NCI-H2081 treated with DMSO at 0.1 percent for 48 hours (cell line): ENCODE data around the gene TCF12.
"Not testable (repeated sequence)": the region's sequence is repeated elsewhere in the genome, so short reads cannot be mapped to it uniquely, and the experiment has no call there.

ENCODE experiments used
- DNase-seq: peaks from one replicate; lab custom pipeline; 2025; lab: John Stamatoyannopoulos, UW

TCF12 gene

DNA sequence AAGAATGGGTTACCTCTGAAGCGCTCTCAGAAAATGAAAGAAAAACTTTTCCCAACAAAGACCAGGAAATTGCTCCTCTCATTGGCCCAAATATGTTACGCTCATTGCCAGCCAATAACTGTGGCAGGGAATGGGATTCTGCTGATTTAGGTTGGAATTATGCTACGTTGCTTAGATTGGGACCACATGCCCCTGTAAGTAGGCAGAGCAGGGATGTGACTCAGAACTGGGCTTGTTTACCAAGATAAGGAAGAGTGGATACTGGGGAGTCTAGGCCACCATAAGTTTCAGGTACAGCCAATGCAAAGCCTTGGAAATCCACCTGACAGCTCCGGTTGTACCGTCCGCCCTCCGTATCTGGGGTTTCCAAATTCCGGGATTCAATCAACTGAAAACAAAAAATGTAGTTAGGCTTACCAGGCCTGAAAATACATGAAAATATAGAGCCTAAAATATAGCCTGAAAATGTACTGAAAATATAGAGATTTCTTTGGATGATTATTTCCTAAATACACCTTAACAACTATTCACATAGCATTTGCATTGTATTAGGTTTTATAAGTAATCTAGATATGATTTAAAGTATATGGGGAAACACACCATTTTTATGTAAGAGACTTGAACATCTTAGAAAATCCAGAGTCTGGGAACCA, 1.5 kb upstream of the TCF12 start:
- DNase-seq: no peak

DNA sequence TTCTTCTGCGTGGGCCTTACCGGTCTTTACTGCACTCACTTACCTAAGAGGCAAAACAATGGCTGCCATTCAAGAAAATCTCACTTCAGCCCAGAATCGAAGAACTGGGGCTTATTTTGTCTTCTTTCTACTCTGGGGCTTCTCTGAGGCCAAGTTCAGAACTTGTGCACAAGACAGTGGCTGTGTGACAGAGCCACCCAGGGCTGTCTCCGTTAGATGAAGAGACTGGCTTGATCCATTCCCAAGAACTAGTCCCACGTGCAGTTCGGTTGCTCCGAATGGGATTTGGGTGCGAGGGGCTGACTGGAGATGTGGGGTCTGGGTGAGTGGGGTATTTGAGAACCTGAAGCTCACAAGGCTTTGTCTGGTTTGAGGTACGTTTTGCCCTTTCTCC, 795 bp upstream of the TCF12 start:
- DNase-seq: no peak

DNA sequence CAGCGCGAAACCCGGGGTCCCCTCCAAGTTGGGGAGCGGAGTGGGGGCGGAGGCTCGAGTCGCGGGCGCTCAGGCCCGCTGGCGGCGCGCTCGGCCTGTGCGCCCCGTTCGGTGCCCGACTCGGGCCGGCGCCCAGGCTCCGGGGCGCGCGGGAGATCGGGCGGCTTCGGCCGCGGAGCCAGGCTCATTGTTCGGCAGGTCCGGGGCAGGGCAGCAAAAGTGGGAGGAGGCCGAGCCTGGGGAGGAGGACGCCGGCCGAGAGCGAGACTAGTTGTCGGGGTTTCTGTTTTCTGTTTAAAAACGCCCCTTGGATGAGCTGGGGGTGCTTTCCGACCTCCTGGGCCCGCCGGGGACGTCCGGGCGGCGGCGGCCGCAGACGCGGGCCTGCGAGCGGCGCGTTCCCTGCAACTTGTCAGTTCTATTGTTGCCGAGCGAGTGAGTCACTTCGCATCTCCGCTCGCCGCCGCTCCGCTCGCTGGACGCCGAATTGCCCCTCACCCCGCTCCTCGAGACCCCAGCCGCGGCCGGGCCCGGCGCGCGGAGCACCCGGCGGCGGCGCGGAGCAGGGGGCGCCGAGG, 676 bp downstream of the TCF12 start:
- DNase-seq: no peak

DNA sequence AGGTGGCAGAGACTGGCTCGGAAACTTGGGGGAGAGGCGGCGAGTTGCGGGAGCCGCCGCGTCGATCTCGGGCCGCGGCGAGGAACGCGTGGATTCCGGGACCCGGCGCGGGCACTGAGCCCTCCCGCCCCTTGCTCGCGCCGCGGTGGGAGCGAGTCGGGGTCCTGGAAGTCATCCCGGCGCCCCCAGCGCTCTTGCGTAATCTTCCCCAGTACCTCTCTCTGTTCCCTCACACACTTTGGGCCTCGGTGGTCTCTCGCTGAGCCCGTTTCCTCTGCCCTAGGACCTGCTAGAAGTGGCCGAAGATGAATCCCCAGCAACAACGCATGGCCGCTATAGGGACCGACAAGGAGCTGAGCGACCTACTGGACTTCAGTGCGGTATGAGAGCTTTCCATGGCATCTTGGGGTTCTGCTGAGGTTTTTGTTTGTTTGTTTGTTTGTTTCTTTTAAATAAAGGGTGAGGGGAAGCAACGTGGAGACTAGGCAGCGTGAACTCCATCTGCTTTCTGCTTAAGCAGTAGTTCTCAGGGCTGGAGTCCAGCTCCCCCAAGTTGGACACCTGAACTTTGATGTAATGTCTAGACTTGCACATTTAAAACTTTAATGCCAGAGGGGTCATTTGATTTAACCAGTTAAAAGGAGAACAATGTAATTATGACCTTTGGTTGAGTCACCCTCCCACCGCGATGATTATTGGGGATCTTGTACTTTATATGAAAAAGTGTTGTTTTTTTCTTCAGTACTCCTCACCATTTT, 1.3 kb downstream of the TCF12 start:
- peak; percentile 19 for DNase-seq

DNA sequence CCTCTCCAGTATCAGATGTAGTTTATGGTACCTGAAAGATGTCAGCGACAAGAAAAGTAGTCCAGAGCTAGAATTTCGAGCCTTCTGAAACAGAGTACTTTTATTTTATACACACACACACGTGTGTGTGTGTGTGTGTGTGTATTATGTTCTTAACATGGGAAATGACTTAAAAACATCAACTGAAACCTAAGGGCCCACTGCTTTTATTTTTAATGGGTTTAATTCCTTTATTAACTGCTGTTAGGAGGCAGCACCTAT, 1.9 kb downstream of the TCF12 start:
- DNase-seq: no peak

DNA sequence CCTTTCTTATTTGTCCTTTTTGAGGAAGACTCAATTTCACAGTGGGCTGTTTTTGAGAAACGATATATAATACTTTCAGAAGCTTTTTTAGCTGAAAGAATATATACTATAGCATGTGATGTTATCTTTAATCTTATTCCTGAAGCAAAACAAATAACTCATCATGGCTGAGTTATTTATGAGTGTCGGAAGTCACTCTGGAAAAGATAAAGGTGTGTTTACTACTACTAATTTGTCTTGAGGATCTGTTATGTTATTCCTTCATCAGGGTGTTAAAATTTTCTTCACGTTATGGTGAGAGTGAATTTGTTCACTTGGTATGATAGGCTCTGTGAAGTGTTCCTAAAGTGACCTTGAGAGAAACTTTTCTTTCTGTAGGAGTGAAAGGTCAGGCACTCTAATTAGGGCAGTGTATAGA, 4.7 kb downstream of the TCF12 start:
- DNase-seq: no peak

DNA sequence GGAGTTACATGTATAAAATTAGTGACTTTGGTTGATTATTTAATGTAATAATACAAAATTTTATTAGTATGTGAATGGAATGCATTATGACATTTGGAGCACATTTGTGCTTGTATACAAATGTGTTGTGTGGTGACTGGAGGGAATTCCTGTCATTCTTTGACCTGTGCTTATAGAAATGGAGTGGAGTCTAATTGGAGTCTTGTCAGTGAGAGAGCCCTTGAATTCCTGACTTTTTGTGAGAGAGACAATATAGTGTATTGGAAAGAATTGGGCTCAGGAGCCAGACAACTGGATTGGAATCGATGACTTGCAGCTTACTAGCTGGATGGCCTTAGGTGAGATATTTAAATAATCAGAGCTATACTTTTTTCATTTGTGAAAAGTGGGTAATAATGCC, 9.4 kb downstream of the TCF12 start:
- no peak for DNase-seq

DNA sequence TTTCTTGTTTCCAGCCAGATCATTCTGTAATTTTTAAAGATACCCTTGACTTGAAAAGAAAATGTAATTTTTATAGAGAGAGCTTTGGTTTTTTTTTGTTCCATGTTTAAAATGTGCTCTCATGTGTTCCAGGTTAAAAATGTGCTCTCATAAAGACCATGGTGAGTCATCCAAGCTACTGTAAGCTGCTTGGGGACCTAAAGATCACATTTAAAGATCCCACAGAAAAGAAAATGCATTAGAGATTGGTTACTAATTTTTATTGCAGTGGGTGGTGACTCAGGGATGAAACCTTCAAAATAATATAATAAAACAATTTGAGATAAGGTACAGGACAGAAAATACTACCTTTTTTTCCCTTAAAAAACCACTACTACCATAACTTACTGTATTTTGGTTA, 11.0 kb downstream of the TCF12 start:
- DNase-seq: no peak

DNA sequence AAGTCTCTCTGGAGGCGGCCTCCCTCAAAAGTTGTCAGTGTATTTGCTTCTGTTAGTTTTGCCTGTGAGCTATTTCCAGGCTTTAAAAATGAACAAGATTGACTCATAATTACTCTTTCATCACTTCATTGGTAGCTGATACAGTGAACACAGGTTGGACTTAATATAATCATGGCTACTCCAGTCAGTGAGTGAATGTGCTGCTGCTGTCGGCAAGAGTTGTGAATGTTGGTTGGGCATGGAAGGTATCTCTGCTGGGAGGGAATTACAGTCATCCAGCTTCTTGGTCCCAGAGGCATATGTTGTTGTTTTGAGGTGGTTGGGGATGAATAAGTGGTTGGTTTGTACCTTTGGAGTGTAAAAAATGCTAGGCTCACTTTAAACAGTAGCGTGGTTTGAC, 11.5 kb downstream of the TCF12 start:
- no peak for DNase-seq

DNA sequence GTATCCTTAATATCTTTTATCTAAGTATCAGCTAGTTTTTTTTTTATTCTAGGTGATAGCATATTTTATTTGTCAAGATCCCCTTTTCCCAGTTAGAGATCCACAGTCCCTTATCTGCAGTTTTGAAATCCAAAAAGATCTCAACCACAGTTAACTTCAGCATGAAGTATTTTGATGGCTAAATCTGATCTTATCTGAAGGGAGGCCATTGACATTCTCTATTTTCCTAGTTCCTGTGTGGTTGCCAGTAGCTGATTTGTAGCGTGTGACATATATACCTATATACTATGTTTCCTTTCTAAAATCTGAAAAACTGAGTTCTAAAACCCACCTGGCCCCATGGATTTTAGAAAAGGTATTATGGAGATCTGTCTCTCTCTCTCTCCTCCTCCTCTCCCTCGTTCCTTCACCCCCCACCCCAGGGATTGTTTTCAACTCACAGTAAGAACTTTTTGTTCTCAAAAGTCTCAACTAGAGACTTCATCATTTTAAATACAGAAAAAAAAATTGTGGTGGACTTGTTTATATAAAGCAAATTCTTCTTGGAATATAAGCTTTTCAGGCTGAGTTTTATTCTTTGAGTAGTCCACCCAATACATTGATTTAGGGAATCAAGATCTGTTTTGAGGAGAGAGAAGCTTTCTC, 12.3 kb downstream of the TCF12 start:
- no peak for DNase-seq

DNA sequence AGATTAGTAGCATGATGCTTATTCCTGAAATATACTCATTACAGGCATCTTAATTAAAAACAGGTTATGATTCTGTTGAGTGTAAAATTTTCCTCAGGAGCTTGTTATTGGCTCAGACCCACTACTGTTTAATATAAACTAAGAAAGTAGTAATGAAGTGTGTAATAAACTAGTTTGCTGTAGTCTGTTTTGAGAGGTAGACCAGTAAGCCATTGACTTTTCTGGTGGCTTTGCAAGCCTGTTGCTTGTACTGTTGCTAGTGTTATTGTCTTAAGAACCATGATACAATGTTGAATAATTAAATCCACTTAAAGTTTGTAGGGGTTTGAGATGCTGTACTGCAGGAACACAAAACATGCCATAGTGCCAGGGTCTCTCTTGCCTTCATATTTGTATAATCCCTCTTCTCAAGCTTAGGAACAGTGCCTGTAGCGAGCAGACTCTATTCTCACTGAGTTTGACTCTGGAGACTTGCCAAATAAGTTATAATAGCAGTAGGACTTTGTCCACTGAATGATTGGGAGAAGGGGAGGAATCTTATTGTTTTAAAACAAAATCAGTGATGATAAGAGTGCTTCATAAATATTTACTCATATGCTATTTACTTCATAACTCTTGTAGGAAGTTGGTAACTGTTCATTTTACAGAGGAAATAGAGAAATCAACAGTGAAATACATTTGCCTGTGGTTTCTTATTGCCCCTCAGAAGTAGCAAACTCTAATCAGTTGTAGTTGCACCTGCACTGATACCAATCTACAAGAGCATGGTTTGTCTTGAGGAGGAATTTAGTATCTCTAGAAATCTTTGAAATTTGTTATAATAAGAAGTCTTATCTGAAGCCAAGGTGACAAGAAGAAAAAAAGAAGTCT, 13.4 kb downstream of the TCF12 start:
- no peak for DNase-seq

DNA sequence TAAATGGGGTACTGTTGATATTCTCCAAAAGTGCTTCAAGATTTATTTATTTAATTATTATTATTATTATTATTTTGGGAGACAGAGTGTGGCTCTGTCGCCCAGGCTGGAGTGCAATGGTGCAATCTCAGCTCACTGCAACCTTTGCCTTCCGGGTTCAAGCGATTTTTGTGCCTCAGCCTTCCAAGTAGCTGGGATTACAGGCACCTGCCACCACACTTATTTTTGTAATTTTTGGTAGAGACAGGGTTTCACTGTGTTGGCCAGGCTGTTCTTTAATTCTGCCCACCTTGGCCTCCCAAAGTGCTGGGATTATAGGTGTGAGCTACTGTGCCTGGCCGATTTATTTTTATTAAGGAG, 14.0 kb downstream of the TCF12 start:
- DNase-seq: not testable (repeated sequence)

DNA sequence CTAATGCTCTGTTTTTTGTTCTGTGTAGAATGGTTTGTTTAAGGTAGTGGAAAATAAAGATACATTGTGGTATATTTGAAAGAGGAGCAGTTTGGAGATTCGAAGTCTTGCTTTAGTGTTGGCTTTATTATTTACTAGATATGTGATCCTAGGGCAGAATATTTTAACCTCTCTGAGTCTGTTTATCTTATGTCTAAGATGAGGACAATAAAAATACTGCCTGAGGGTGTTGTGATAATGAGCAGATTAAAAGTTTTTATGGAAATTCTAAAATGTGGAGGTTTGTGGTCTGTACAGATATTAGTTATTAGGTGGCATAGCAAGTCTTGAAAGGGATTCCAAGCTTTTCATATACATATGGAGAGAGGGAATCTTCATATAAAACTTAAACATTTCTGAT, 15.0 kb downstream of the TCF12 start:
- DNase-seq: no peak

DNA sequence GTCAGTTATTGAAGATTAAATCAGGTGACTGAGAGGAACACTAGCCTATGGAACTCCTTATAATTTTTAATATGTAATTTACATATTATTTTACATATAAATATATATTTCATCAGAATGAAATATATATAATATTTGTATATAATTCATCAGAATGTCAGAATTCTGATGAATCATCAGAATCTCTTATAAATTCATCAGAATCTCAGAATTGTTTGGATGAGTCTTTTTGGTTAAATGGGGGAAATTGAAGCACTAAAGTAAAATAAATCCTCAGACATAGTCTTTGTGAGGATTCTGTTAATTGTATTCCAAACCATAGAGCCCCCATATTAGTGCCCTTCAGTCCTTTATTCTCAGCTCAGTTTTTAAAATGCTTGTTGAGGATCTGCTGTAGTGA, 15.4 kb downstream of the TCF12 start:
- DNase-seq: no peak

DNA sequence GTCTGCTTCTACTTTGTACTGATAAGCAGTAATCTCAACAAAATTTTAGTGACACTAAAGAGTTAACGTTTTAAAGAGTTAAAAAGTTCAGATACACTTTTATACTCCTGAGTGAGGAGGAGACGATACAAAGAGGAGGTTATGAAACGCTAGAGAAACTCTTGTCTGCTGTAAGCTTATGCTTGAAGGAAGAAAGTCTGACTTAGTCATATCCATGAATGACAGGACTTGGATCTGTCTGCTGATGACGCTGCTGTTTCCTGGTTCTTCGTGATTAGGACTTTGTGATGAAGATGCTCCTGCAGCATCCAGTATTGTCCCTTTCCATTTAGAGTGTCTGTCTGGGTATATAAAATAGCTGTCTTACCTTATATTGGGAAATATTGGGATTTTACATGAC, 15.8 kb downstream of the TCF12 start:
- no peak for DNase-seq

DNA sequence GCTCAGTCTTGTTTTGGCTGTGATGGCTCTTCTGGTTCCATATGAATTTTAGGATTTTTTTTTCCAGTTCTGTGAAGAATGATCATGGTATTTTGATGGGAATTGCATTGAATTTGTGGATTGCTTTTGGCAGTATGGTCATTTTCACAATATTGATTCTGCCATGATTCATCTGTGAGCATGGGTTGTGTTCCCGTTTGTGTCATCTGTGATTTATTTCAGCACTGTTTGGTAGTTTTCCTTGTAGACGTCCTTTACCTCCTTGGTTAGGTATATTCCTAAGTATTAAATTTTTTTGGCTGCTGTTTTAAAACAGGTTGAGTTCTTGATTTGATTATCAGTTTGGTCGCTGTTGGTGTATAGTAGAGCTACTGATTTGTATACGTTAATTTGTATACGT, 18.5 kb downstream of the TCF12 start:
- DNase-seq: no peak

DNA sequence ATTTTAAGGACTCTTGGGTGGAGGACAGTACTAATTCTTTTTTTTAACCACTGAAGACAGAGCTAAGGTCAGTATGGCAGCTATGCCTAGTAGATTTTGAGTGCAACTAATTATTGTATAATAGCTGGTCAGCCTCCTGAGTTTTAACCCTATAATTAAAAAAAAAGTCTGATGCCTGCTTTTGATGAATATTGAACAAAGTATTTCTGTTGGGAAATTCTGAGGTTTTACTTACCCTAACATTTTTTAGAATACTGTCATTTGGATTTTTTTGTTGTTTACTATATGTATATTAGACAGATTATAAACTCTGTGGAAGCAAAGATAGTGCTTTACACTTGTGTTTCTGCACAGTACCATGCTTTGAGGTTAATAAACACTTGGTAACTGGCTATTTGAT, 20.8 kb downstream of the TCF12 start:
- DNase-seq: no peak

DNA sequence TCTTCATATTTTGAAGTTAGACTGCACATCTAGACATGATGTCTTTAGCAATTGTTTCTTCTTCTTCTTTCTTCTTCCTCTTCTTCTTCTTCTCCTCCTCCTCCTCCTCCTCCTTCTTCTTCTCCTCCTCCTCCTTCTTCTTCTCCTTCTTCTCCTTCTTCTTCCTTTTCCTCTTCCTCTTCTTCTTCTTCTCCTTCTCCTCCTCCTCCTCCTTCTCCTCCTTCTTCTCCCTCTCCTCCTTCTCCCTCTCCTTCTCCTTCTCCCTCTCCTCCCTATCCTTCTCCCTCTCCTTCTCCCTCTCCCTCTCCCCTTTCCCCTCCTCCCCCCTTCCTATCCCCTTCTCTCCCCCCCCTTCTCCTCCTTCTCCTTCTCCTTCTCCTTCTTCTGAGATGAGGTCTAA, 21.9 kb downstream of the TCF12 start:
- DNase-seq: no peak

DNA sequence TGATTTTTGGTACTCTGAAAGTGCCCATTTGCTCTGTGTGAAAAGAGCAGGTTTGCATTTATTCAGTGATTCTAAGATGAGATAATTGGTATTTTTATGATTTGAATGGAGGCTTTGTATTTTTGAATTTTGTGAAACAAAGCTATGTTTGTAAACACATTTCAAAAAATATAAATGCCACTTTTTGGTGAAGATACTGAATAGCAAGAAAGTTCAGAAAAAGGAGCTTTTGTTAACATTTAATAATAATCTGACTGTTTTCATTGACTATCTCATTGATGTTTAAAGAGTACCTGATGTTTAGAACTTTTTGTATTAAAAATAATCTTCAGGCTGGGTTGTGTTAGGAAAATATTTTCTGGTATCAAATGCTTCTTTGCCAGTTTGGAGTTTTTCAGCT, 23.7 kb downstream of the TCF12 start:
- no peak for DNase-seq

DNA sequence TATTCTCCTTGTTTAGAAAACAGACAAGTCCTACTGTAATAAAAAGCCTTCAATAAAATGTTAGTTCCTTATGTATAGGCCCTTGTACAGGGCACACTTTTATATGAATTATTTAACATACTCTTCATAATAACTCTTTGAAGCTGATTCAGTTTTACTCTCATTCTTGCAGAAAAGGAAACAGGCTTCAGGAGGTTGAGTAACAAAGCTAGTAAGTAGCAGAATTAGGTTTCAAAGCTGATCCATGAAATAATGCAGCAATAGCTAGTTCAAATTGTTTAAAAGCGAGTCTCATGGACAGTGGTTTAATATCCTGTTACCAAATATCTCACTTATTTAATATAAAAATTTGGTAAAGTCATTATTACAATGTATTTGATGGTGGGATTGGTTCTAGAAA, 25.0 kb downstream of the TCF12 start:
- no peak for DNase-seq

DNA sequence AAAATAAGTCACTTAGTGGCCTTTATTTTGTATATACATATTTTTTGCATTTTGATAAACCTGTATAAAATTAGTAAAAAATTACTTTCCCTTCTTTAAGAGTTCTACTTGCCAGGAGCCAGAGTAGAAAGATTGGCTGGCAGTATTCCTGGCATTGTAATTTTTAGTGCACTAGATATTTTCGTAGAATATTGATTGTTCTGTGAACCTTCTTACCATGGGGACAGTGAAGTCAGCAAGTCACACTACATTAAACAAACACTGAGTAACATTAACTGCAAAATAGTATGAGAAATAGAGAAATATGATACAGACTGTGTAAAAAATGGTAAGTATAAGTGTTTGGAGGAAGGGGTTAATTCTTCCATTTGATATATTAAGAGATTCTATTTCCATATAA, 26.0 kb downstream of the TCF12 start:
- DNase-seq: no peak

DNA sequence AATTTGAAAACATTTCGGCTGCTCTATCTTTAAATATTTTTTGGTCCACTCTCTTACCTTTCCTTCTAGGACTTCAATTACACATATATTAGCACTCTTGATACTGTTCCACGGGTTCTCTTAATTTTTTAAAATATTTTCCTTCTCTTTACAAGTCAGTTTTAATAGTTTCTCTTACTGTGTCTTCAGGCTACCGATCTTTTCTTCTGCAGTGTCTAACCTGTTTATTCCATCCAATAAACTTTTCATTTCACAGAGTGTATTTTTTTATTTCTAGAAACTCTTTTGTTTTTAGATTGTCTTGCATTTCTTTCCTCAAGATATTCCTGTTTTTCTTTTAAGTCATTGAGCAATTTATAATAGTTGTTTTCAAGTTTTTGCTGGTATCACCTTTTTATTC, 27.7 kb downstream of the TCF12 start:
- DNase-seq: no peak
